H1 (cell line): ENCODE data around the gene PTPRG. TPM values are rescaled to one million over a fixed set of nuclear protein-coding genes. Genes with fewer than 3 reads are reported as not detected.

Experiments used
- EP300 ChIP-seq, 2 experiments: IDR thresholded peaks; 1 replicate in 1 of 2; 2 replicates in 1 of 2; pipeline ENCODE4 v1.6.1; 2011 to 2012; ENCODE audit warnings: low read depth in 2 of 2, low read length in 2 of 2, mild to moderate bottlenecking in 2 of 2, borderline replicate concordance in 1 of 2, inconsistent platforms in 1 of 2, moderate library complexity in 1 of 2
- KDM4A ChIP-seq: IDR thresholded peaks from one replicate; pipeline ENCODE4 v1.7.1; 2012; ENCODE audit warnings: low read depth, mild to moderate bottlenecking, moderate library complexity, low read length, inconsistent platforms; ENCODE audit not compliant: severe bottlenecking
- PHF8 ChIP-seq: fragments of 200-600 bp; sonication (generic); conservative IDR thresholded peaks from 2 replicates; pipeline ENCODE4 v1.7.1; 2012; ENCODE audit warnings: low read depth, mild to moderate bottlenecking, inconsistent platforms, low read length, moderate library complexity
- POLR2AphosphoS5 ChIP-seq: IDR thresholded peaks from 2 replicates; pipeline ENCODE4 v1.6.1; 2011; ENCODE audit warnings: low read depth, low read length
- RBBP5 ChIP-seq: IDR thresholded peaks from 2 replicates; pipeline ENCODE4 v1.7.1; 2012; ENCODE audit warnings: low read depth, mild to moderate bottlenecking, inconsistent platforms, low read length, moderate library complexity, borderline replicate concordance
- TBP ChIP-seq: IDR thresholded peaks from 2 replicates; pipeline ENCODE4 v1.6.1; 2011; ENCODE audit warnings: low read depth, low read length, improper control_type of control experiment
- YY1 ChIP-seq: IDR thresholded peaks from 2 replicates; pipeline ENCODE4 v1.6.1; 2011; ENCODE audit warnings: low read depth, mild to moderate bottlenecking, low read length
- polyA plus RNA-seq, 7 experiments: library from polyadenylated mRNA; depleted of rRNA in 3 of 7; stranded (reverse) in 5 of 7; unstranded in 2 of 7; fragments of >200 nt in 5 of 7; fragments of 200-250 nt in 2 of 7; gene quantifications; 1 replicate in 5 of 7; 2 replicates in 1 of 7; 4 replicates in 1 of 7; pipeline versions ENCODE4 v1.2.1 to v1.2.3, GENCODE V29; 2011 to 2013; ENCODE audit warnings: missing spikeins in 2 of 7, mixed read lengths in 2 of 7
- total RNA-seq: library from RNA; stranded (reverse); fragmentation: NEBNext Ultra II Directional; extraction: Animal tissue kit (Norgen Biotek cat#: 25700); gene quantifications from 2 replicates; pipeline ENCODE4 v1.2.1, GENCODE V29; 2021

Gene PTPRG
- total and polyA plus RNA-seq, 2 of the 8 experiments (the other 6 are each of a cell fraction or from before 2014, with no cell fraction given): 23.3 to 96.2 TPM

DNA sequence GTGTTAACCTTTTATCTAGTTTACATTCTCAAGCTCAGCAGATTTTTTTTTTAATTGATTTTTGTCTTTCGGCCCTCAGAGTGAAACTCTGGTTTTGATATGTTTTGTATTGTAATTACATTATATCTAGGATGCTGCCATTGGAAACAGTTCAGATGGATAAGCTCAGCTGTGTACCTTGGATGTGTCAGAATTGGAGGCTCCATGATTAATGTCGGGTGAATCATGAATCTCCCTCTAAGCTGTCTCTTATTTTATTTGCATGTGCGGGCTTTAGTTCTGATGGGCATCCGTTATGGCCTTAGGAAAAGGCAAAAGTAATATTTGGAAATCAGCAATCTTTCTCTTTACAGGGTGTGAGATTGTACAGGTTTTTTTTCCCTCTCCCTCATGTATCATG, 4.2 kb downstream of the PTPRG start (continued):
- TF ChIP-seq YY1 (no peak), EP300 (IDR thresholded peaks at IDR 0.05; ENCODE audit: borderline replicate concordance in 1 of 2, low read depth in 2 of 2, low read length in 2 of 2) (no peak), PHF8 (no peak), POLR2AphosphoS5 (no peak), TBP (no peak), RBBP5 (no peak), KDM4A (no peak)
- TF ChIP-seq, all 59 proteins: peak for 0
